Fibroblast of skin of scalp (primary cell): ENCODE data around the gene GZF1. TPM values are rescaled to one million over a fixed set of nuclear protein-coding genes. Genes with fewer than 3 reads are reported as not detected.

ENCODE experiments used
- DNase-seq: peaks from one replicate; pipeline ENCODE4 v3.0.0-alpha.2; 2013
- polyA plus RNA-seq, 2 experiments: library from polyadenylated mRNA; unstranded; fragments of 120-200 nt; gene quantifications; one replicate each; pipeline ENCODE4 v1.2.1, GENCODE V29; 2013; ENCODE audit not compliant: insufficient read length in 2 of 2

The GZF1 gene
- polyA plus RNA-seq (2013, experiment 1 of 2; ENCODE audit: insufficient read length) = 15.0 TPM
- polyA plus RNA-seq (2013, experiment 2 of 2; ENCODE audit: insufficient read length) = 12.8 TPM

GRCh38 chr20:23361476-23362391 is at the start of gene GZF1:
GZF1 (plus strand) TSS chr20:23362182; CDS start chr20:23364384, 2,202 bp downstream.
- peak; percentile 98 for DNase-seq

- DNase-seq = no peak
Measured at GRCh38 chr20:23313271-23313670, 48.7 kb upstream of the GZF1 start.

- no peak for DNase-seq
Measured at GRCh38 chr20:23314699-23315098, 47.3 kb upstream of the GZF1 start.

- no peak for DNase-seq
Measured at GRCh38 chr20:23315099-23315498, 46.9 kb upstream of the GZF1 start.

- DNase-seq = no peak
Measured at GRCh38 chr20:23316626-23317025, 45.4 kb upstream of the GZF1 start.

GRCh38 chr20:23317081-23317480 is 44.9 kb upstream of the GZF1 start:
- DNase-seq = no peak

GRCh38 chr20:23318347-23318746 is 43.6 kb upstream of the GZF1 start:
- DNase-seq = no peak

GRCh38 chr20:23320317-23320716 is 41.7 kb upstream of the GZF1 start:
- peak; percentile 12 for DNase-seq

- DNase-seq = no peak
Measured at GRCh38 chr20:23325107-23325506, 36.9 kb upstream of the GZF1 start.

- no peak for DNase-seq
Measured at GRCh38 chr20:23326774-23327173, 35.2 kb upstream of the GZF1 start.

GRCh38 chr20:23327617-23328333 is 34.2 kb upstream of the GZF1 start:
- no peak for DNase-seq

- DNase-seq = no peak
Measured at GRCh38 chr20:23331450-23332350, 30.3 kb upstream of the GZF1 start.

GRCh38 chr20:23332467-23332866 is 29.5 kb upstream of the GZF1 start:
- no peak for DNase-seq

- no peak for DNase-seq
Measured at GRCh38 chr20:23334111-23334510, 27.9 kb upstream of the GZF1 start.

- no peak for DNase-seq
Measured at GRCh38 chr20:23335521-23335920, 26.5 kb upstream of the GZF1 start.

GRCh38 chr20:23336476-23336875 is 25.5 kb upstream of the GZF1 start:
- DNase-seq = no peak

GRCh38 chr20:23337312-23337711 is 24.7 kb upstream of the GZF1 start:
- no peak for DNase-seq

- no peak for DNase-seq
Measured at GRCh38 chr20:23339986-23340385, 22.0 kb upstream of the GZF1 start.

- DNase-seq = peak; percentile 69
Measured at GRCh38 chr20:23340524-23340923, 21.5 kb upstream of the GZF1 start.

- DNase-seq = no peak
Measured at GRCh38 chr20:23341073-23341472, 20.9 kb upstream of the GZF1 start.

- DNase-seq = no peak
Measured at GRCh38 chr20:23343590-23343989, 18.4 kb upstream of the GZF1 start.

GRCh38 chr20:23344336-23344735 is 17.6 kb upstream of the GZF1 start:
- DNase-seq = no peak

- no peak for DNase-seq
Measured at GRCh38 chr20:23346002-23346401, 16.0 kb upstream of the GZF1 start.
